IMR-90 (cell line): ENCODE data around the gene COQ8A. TPM values are rescaled to one million over a fixed set of nuclear protein-coding genes. Genes with fewer than 3 reads are reported as not detected.

Experiments
- ATAC-seq: fragments of 200-7000 bp; cut with Tn5 transposase; 2 replicates; pipeline ENCODE4 v1.9.1; 2020; ENCODE audit warnings: low read depth, mild to moderate bottlenecking, moderate library complexity
- BruUV-seq: library from RNA; stranded (reverse); fragments of 400-500 nt; replicated peaks from 2 replicates; lab custom pipeline; 2021; lab: Mats Ljungman, UMichigan
- CTCF ChIA-PET: fragments of 300-600 bp; formaldehyde crosslinking; extraction: SDS; loops from one replicate; lab custom pipeline; 2021; ENCODE audit warnings: antibody characterized with exemption; lab: Yijun Ruan, JAX
- POLR2A ChIA-PET: fragments of 300-600 bp; sonication (Branson Sonifier 250); formaldehyde crosslinking; loops from one replicate; lab custom pipeline; 2022; ENCODE audit warnings: antibody characterized with exemption; ENCODE audit not compliant: unreplicated experiment; lab: Charles Lee
- DNase-seq: peaks from one replicate; pipeline ENCODE4 v3.0.0; 2013
- H2AFZ ChIP-seq: replicated peaks from 2 replicates; pipeline ENCODE3; 2013; ENCODE audit warnings: low read length, mild to moderate bottlenecking; ENCODE audit not compliant: poor library complexity
- H2AK5ac ChIP-seq: 2 replicates; pipeline ENCODE4 v1.6.1; 2013; ENCODE audit warnings: low read depth, low read length, inconsistent platforms
- H2AK9ac ChIP-seq: replicated peaks from 2 replicates; pipeline ENCODE3; 2013; ENCODE audit warnings: mild to moderate bottlenecking, low read depth, low read length, moderate library complexity; ENCODE audit not compliant: poor library complexity
- H2BK120ac ChIP-seq: 2 replicates; pipeline ENCODE4 v1.6.1; 2013; ENCODE audit warnings: low read depth, low read length, inconsistent platforms
- H2BK15ac ChIP-seq: 3 replicates; pipeline ENCODE4 v1.6.1; 2013; ENCODE audit warnings: low read depth, low read length, inconsistent platforms
- H2BK20ac ChIP-seq: 2 replicates; pipeline ENCODE4 v1.6.1; 2013; ENCODE audit warnings: low read depth, mild to moderate bottlenecking, inconsistent platforms, low read length, moderate library complexity
- H2BK5ac ChIP-seq: 2 replicates; pipeline ENCODE4 v1.6.1; 2013; ENCODE audit warnings: mild to moderate bottlenecking, low read depth, low read length, inconsistent platforms; ENCODE audit not compliant: poor library complexity, severe bottlenecking
- H3K14ac ChIP-seq: replicated peaks from 2 replicates; pipeline ENCODE4 v1.6.1; 2013; ENCODE audit warnings: low read depth, low read length, inconsistent platforms
- H3K18ac ChIP-seq: 2 replicates; pipeline ENCODE4 v1.6.1; 2013; ENCODE audit warnings: low read depth, low read length, control low read depth
- H3K23ac ChIP-seq: 2 replicates; pipeline ENCODE4 v1.6.1; 2013; ENCODE audit warnings: low read depth, low read length, inconsistent platforms
- H3K27ac ChIP-seq: 2 replicates; pipeline ENCODE4 v1.5.1; 2013; ENCODE audit warnings: mild to moderate bottlenecking, control low read depth, low read length; ENCODE audit not compliant: insufficient read depth
- H3K27me3 ChIP-seq: 2 replicates; pipeline ENCODE4 v1.6.1; 2013; ENCODE audit warnings: low read length; ENCODE audit not compliant: control insufficient read depth, insufficient read depth
- H3K36me3 ChIP-seq: 2 replicates; pipeline ENCODE4 v1.6.1; 2013; ENCODE audit warnings: low read length, mixed read lengths; ENCODE audit not compliant: control insufficient read depth, insufficient read depth
- H3K4ac ChIP-seq: 2 replicates; pipeline ENCODE4 v1.6.1; 2013; ENCODE audit warnings: low read depth, low read length, inconsistent platforms
- H3K4me1 ChIP-seq: 2 replicates; pipeline ENCODE4 v1.6.1; 2013; ENCODE audit warnings: low read length, mixed read lengths; ENCODE audit not compliant: control insufficient read depth, insufficient read depth
- H3K4me2 ChIP-seq: 2 replicates; pipeline ENCODE4 v1.6.1; 2013; ENCODE audit warnings: low read depth, mild to moderate bottlenecking, control low read depth, low read length, moderate library complexity
- H3K4me3 ChIP-seq: 2 replicates; pipeline ENCODE4 v1.5.1; 2013; ENCODE audit warnings: low read depth, mild to moderate bottlenecking, control low read depth, low read length, moderate library complexity; ENCODE audit not compliant: insufficient read depth
- H3K56ac ChIP-seq: 2 replicates; pipeline ENCODE4 v1.6.1; 2013; ENCODE audit warnings: low read length, inconsistent platforms; ENCODE audit not compliant: insufficient read depth; ENCODE audit errors: extremely low read depth
- H3K79me1 ChIP-seq, 2 experiments: 2 replicates each; pipeline ENCODE4 v1.6.1; 2013; ENCODE audit warnings: low read length in 2 of 2, inconsistent platforms in 1 of 2, low read depth in 1 of 2
- H3K9ac ChIP-seq: 2 replicates; pipeline ENCODE4 v1.6.1; 2013; ENCODE audit warnings: low read depth, low read length, control low read depth
- H3K9me1 ChIP-seq: 2 replicates; pipeline ENCODE4 v1.6.1; 2013; ENCODE audit warnings: low read length, inconsistent platforms; ENCODE audit not compliant: insufficient read depth
- H3K9me3 ChIP-seq: 2 replicates; pipeline ENCODE4 v1.6.1; 2013; ENCODE audit warnings: low read length; ENCODE audit not compliant: control insufficient read depth, insufficient read depth
- H4K20me1 ChIP-seq: 2 replicates; pipeline ENCODE4 v1.6.1; 2013; ENCODE audit warnings: low read length, inconsistent platforms; ENCODE audit not compliant: insufficient read depth
- H4K5ac ChIP-seq: 2 replicates; pipeline ENCODE4 v1.6.1; 2013; ENCODE audit warnings: mild to moderate bottlenecking, low read depth, low read length, control low read depth
- H4K8ac ChIP-seq, 2 experiments: 2 replicates each; pipeline ENCODE4 v1.6.1; 2013; ENCODE audit warnings: low read depth in 2 of 2, low read length in 2 of 2, control low read depth in 1 of 2, inconsistent platforms in 1 of 2
- H4K91ac ChIP-seq: 2 replicates; pipeline ENCODE4 v1.6.1; 2013; ENCODE audit warnings: low read depth, low read length, inconsistent platforms; ENCODE audit not compliant: insufficient read depth
- MAFK ChIP-seq: IDR thresholded peaks from 2 replicates; pipeline ENCODE4 v1.6.1; 2012; ENCODE audit warnings: low read depth, low read length, improper control_type of control experiment
- RAD21 ChIP-seq: IDR thresholded peaks from 2 replicates; pipeline ENCODE4 v1.6.1; 2012; ENCODE audit warnings: low read length, improper control_type of control experiment
- RCOR1 ChIP-seq: IDR thresholded peaks from 2 replicates; pipeline ENCODE4 v1.6.1; 2012; ENCODE audit warnings: mild to moderate bottlenecking, low read length, improper control_type of control experiment; ENCODE audit not compliant: insufficient replicate concordance
- RFX5 ChIP-seq: IDR thresholded peaks from 2 replicates; pipeline ENCODE4 v1.8.0; 2012; ENCODE audit warnings: low read depth, mild to moderate bottlenecking, low read length, moderate library complexity
- WGBS, 2 experiments: methylation state at CpG; one replicate each; pipeline versions ENCODE4 v1.1.5 to v1.1.7; 2013; ENCODE audit warnings: missing lambda C conversion rate in 2 of 2; ENCODE audit not compliant: insufficient read length in 1 of 2; ENCODE audit errors: extremely low coverage in 2 of 2; 5-methylcytosine and 5-hydroxymethylcytosine counted together
- dilution Hi-C: fragments of 300-500 bp; cut with HindIII; formaldehyde crosslinking; loops from one replicate; pipeline ENCODE4 v1.14.3; 2018; ENCODE audit warnings: low sequenced_read_pairs; ENCODE audit not compliant: unreplicated experiment
- in situ Hi-C: fragments of 300-500 bp; cut with MboI; formaldehyde crosslinking; loops from 3 replicates; pipeline ENCODE4 v1.14.3; 2019; ENCODE audit warnings: low sequenced_read_pairs, inconsistent platforms, mixed read lengths
- intact Hi-C: fragments of 100-400 bp; cut with micrococcal nuclease; formaldehyde crosslinking; loops from 2 replicates; pipeline ENCODE4 v1.10.0; 2022
- polyA plus RNA-seq, 3 experiments: library from polyadenylated mRNA; depleted of rRNA; stranded (reverse); fragments of >200 nt; gene quantifications; 2 replicates each; pipeline ENCODE4 v1.2.3, GENCODE V29; 2012; ENCODE audit warnings: low replicate concordance in 1 of 3
- total RNA-seq: library from RNA; depleted of rRNA; stranded (reverse); fragments of >200 nt; gene quantifications from 2 replicates; pipeline ENCODE4 v1.2.3, GENCODE V29; 2012
- TF ChIP-seq, protein P1 (sequence below): conservative IDR thresholded peaks from 2 replicates; pipeline ENCODE4 v1.5.1; 2012; ENCODE audit warnings: mild to moderate bottlenecking, low read depth, low read length, improper control_type of control experiment
- TF ChIP-seq, protein P2 (sequence below): fragments of 150-350 bp; IDR thresholded peaks from 2 replicates; pipeline ENCODE4 v1.6.1; 2017; ENCODE audit warnings: mild to moderate bottlenecking, antibody characterized with exemption, low read length, low read depth

Gene COQ8A
- total and polyA plus RNA-seq, 2 of the 4 experiments (the other 2 are of a cell fraction), result 3.8 to 6.1 TPM

DNA sequence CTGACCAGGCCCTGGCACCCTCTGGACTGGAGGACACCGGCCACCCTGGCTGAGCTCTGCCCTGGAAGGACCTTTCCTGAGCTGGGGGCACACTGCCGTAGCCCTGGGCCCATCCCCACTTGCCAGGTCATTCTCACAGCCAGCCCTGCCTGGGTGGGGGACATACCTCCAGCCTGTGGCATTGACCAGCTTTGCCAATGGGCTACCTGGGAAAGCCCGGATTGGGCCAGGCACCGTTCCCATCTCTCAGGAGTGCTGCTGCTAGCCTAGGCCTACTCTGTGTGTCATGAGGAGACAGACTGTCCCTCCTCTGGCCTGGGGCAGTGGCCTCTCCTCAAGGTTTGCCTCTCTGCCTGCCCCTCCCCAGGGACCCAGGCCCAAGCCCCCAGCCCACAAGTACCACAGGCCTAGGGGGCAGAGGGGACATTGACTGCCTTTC is 40.0 kb downstream of the COQ8A start:
- DNase-seq (no peak), ATAC-seq (no peak)
- BruUV-seq, result no TSS peak
- no peak overlapping the region for H2BK5ac ChIP-seq
- ChIA-PET POLR2A (no interaction called here), CTCF (no interaction called here)
- H3K9me3 ChIP-seq, result no peaks in the 10 kb centered on the region
- in situ Hi-C loops (no loop called here), intact Hi-C loops (loop anchor here (10.0 kb wide), 1 partner anchor 435 kb away; the partner anchor contains the start of gene STUM), dilution Hi-C loops (no loop called here)
- H3K4ac ChIP-seq, result no peak overlapping the region
- H3K9me1 ChIP-seq, result no peaks in the 10 kb centered on the region
- H4K5ac ChIP-seq, result no peak overlapping the region
- H2AK5ac ChIP-seq, result no peak overlapping the region
- peaks cover under 1% of the 10 kb centered on the region; the same call in 1 of the 2 replicates for H3K4me1 ChIP-seq
- H3K14ac ChIP-seq, result no peak overlapping the region
- no peak overlapping the region for H3K4me2 ChIP-seq
- no peak overlapping the region for H3K9ac ChIP-seq
- H3K27ac ChIP-seq, result no peak overlapping the region
- H4K20me1 ChIP-seq, result no peaks in the 10 kb centered on the region
- H3K27me3 ChIP-seq, result no peaks in the 10 kb centered on the region
- no peak overlapping the region for H2BK120ac ChIP-seq
- WGBS, 2 experiments, result no CpG with 5 or more reads among the region's 4 CpGs
- no peak overlapping the region for H4K91ac ChIP-seq
- H3K23ac ChIP-seq, result no peak overlapping the region
- H2AK9ac ChIP-seq, result no peak overlapping the region
- H3K56ac ChIP-seq, result no peak overlapping the region
- TF ChIP-seq, protein P1, sequence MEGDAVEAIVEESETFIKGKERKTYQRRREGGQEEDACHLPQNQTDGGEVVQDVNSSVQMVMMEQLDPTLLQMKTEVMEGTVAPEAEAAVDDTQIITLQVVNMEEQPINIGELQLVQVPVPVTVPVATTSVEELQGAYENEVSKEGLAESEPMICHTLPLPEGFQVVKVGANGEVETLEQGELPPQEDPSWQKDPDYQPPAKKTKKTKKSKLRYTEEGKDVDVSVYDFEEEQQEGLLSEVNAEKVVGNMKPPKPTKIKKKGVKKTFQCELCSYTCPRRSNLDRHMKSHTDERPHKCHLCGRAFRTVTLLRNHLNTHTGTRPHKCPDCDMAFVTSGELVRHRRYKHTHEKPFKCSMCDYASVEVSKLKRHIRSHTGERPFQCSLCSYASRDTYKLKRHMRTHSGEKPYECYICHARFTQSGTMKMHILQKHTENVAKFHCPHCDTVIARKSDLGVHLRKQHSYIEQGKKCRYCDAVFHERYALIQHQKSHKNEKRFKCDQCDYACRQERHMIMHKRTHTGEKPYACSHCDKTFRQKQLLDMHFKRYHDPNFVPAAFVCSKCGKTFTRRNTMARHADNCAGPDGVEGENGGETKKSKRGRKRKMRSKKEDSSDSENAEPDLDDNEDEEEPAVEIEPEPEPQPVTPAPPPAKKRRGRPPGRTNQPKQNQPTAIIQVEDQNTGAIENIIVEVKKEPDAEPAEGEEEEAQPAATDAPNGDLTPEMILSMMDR, result no peak
- TF ChIP-seq MAFK (no peak), RCOR1 (no peak), RAD21 (no peak), RFX5 (no peak)
- TF ChIP-seq, protein P2, sequence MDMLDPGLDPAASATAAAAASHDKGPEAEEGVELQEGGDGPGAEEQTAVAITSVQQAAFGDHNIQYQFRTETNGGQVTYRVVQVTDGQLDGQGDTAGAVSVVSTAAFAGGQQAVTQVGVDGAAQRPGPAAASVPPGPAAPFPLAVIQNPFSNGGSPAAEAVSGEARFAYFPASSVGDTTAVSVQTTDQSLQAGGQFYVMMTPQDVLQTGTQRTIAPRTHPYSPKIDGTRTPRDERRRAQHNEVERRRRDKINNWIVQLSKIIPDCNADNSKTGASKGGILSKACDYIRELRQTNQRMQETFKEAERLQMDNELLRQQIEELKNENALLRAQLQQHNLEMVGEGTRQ, result no peak
- no peak overlapping the region for H4K8ac ChIP-seq
- H2BK20ac ChIP-seq, result no peak overlapping the region
- no peak overlapping the region for H3K18ac ChIP-seq
- H2AFZ ChIP-seq, result no peak overlapping the region
- H3K4me3 ChIP-seq, result no peak overlapping the region
- H3K36me3 ChIP-seq, result no peaks in the 10 kb centered on the region; the same call in 1 of the 2 replicates
- H3K79me1 ChIP-seq, result no peaks in the 10 kb centered on the region
- no peak overlapping the region for H2BK15ac ChIP-seq
